ENCODE results near the gene ZNF143. TPM values are rescaled to one million over a fixed set of nuclear protein-coding genes. Genes with fewer than 3 reads are reported as not detected.
A peak's percentile ranks its signal among the peaks of the same experiment; 100 is the strongest.

ZNF143 gene
- total RNA-seq, 1 experiment from 2014 or later = 19.0 TPM

DNA sequence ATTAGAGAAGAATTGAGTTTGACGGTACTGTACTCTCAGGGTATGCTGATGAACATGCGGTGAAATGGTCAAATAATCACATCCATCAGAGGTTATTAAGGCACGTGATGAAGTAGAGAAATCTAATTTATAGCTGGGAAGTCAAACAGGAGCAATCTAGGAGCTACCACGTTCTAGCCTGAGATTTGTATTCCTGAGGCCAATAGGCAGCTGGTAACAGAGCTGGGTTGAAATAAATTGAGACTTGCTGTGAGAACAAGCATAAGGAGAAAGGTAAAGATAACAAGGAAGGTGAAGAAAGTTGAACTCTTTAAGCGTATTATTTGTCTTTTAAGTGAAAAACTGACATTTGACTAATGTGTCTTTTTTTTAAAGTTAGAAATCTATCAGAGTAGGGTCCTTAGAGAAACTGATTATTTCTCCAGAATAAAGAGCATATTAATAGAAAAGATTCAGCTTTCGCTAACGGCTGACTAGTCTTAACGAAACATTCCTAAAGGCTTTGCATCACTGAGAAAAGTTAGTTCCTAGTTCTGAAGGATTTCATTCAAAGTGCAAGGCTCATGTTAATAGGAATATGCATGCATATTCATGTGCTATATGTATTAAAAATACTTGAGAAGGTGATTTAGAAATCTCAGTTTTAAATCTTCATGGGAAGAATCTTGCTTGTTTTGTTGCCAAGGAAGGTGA is 107.5 kb downstream of the ZNF143 start:
- Mint-ChIP-seq H3K4me1 (ENCODE audit: insufficient read depth, unreplicated experiment) (peaks cover 34% of the 10 kb centered on the region), H3K9me3 (ENCODE audit: unreplicated experiment) (no peaks in the 10 kb centered on the region), H3K27me3 (ENCODE audit: insufficient read depth, unreplicated experiment) (no peaks in the 10 kb centered on the region), H3K36me3 (ENCODE audit: insufficient read depth, unreplicated experiment) (peaks cover 8% of the 10 kb centered on the region), H3K27ac (ENCODE audit: low read depth, unreplicated experiment) (peak overlapping the region; percentile 100), H3K4me3 (ENCODE audit: unreplicated experiment) (peak overlapping the region; percentile 66)
- TSS peak; percentile 24 for BruUV-seq (replicated peaks)
- intact Hi-C loops (cut with micrococcal nuclease) = loop anchor here (2.0 kb wide), 1 partner anchor 34 kb away; no protein-coding TSS in a partner anchor
- ChIA-PET POLR2A (interaction anchor here (0.6 to 10.7 kb wide), 28 partner anchors 8 to 1240 kb away, joined by 3 to 214 read pairs (median 4); partner anchors contain the start of genes AMPD3, WEE1 and ZNF143), CTCF (interaction anchor here (0.7 to 1.7 kb wide), 5 partner anchors 9 to 191 kb away, joined by 3 to 6 read pairs (median 5); no protein-coding TSS in a partner anchor)
- no peak for TF ChIP-seq CTCF (IDR thresholded peaks at IDR 0.05; ENCODE audit: unreplicated experiment)
- no peak for DNase-seq (ENCODE audit: unreplicated experiment)

DNA sequence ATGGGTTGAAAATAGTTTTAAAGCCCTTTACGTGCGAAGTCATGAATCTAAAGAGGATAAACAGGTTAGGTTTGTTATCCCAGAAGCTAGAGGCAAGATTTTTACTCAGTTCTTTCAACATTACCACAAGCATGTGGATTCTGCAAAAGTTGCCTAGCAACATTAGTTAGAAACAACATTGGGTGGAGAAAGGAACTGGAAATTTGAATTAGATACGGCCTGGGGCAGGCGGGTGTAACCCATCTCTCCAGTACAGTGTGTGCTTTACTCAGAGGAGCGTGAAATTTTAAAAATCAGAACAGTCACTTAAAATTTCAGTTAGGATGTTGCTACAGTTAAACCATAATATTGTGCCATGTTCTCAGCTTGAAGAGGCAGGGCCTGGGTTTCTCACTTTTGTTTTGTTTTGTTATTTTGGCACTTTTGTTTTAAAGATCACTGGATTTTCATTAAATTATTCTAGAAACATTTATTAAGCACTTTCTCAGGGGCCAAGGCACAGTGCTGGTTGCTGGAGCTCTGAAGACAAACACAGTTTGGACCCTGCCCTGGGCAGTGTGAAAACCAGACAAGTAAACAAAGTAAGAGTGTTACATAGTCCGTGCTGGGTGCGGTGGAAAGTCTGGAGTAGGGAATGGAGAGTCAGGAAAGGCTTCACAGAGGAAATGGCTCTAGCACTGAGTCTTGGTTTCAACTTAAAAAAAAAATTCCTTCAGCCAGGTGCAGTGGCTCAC is 108.2 kb downstream of the ZNF143 start:
- Mint-ChIP-seq H3K36me3 (ENCODE audit: insufficient read depth, unreplicated experiment) (peaks cover 6% of the 10 kb centered on the region), H3K9me3 (ENCODE audit: unreplicated experiment) (no peaks in the 10 kb centered on the region), H3K27ac (ENCODE audit: low read depth, unreplicated experiment) (peak overlapping the region; percentile 100), H3K27me3 (ENCODE audit: insufficient read depth, unreplicated experiment) (no peaks in the 10 kb centered on the region), H3K4me3 (ENCODE audit: unreplicated experiment) (peak overlapping the region; percentile 66), H3K4me1 (ENCODE audit: insufficient read depth, unreplicated experiment) (peaks cover 34% of the 10 kb centered on the region)
- CTCF ChIA-PET = interaction anchor here (0.6 to 1.7 kb wide), 7 partner anchors 8 to 791 kb away, joined by 3 to 6 read pairs (median 4); no protein-coding TSS in a partner anchor
- POLR2A ChIA-PET = interaction anchor here (0.6 to 10.7 kb wide), 32 partner anchors 8 to 1239 kb away, joined by 3 to 214 read pairs (median 4); partner anchors contain the start of genes AMPD3, TMEM41B, WEE1 and ZNF143
- intact Hi-C loops (cut with micrococcal nuclease) = loop anchor here (1.0 to 2.0 kb wide), 2 partner anchors 34 to 108 kb away; partner anchors contain the start of gene ZNF143
- peak; percentile 92 for DNase-seq (ENCODE audit: unreplicated experiment)
- no peak for TF ChIP-seq CTCF (IDR thresholded peaks at IDR 0.05; ENCODE audit: unreplicated experiment)
- TSS peak; percentile 84 for BruUV-seq (replicated peaks)

DNA sequence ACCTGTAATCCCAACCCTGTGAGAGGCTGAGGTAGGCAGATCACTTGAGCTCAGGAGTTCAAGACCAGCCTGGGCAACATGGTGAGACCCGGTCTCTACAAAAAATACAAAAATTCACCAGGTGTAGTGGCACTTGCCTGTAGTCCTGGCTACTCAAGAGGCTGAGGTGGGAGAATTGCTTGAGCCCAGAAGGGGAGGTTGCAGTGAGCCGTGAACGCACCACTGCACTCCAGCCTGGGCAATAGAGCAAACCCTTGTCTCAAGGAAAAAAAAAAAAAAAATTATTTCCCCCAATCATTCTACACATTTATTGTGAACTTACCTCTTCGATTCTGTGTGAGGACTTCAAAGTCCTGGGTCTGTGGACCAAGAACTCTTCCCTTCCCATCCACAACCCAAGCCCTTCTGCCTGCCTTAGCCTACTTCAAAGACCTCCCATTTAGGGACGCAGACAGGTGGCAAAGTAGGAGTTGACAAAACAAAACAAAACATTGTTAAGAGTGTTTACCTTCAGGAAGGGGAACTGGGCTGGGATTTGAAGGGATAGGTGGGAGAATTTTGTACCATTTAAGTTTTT is 108.9 kb downstream of the ZNF143 start:
- peak overlapping the region; percentile 66 for H3K4me3 Mint-ChIP-seq (ENCODE audit: unreplicated experiment)
- DNase-seq (ENCODE audit: unreplicated experiment) = no peak
- peak overlapping the region; percentile 100 for H3K27ac Mint-ChIP-seq (ENCODE audit: low read depth, unreplicated experiment)
- intact Hi-C loops (cut with micrococcal nuclease) = loop anchor here (1.0 to 5.0 kb wide), 3 partner anchors 35 to 207 kb away; partner anchors contain the start of gene ZNF143
- no peak for TF ChIP-seq CTCF (IDR thresholded peaks at IDR 0.05; ENCODE audit: unreplicated experiment)
- H3K27me3 Mint-ChIP-seq (ENCODE audit: insufficient read depth, unreplicated experiment) = no peaks in the 10 kb centered on the region
- POLR2A ChIA-PET = interaction anchor here (0.7 to 10.7 kb wide), 23 partner anchors 7 to 849 kb away, joined by 3 to 214 read pairs (median 4); partner anchors contain the start of genes TMEM41B, WEE1 and ZNF143
- CTCF ChIA-PET = interaction anchor here (0.6 to 1.7 kb wide), 5 partner anchors 8 to 792 kb away, joined by 4 to 6 read pairs (median 6); no protein-coding TSS in a partner anchor
- H3K9me3 Mint-ChIP-seq (ENCODE audit: unreplicated experiment) = no peaks in the 10 kb centered on the region
- peaks cover 34% of the 10 kb centered on the region for H3K4me1 Mint-ChIP-seq (ENCODE audit: insufficient read depth, unreplicated experiment)
- no TSS peak for BruUV-seq (replicated peaks)
- peaks cover 8% of the 10 kb centered on the region for H3K36me3 Mint-ChIP-seq (ENCODE audit: insufficient read depth, unreplicated experiment)
